ENCODE results near the gene FBXO40. TPM values are rescaled to one million over a fixed set of nuclear protein-coding genes. Genes with fewer than 3 reads are reported as not detected.

FBXO40 gene
- total RNA-seq, 1 experiment from 2014 or later = not detected

DNA sequence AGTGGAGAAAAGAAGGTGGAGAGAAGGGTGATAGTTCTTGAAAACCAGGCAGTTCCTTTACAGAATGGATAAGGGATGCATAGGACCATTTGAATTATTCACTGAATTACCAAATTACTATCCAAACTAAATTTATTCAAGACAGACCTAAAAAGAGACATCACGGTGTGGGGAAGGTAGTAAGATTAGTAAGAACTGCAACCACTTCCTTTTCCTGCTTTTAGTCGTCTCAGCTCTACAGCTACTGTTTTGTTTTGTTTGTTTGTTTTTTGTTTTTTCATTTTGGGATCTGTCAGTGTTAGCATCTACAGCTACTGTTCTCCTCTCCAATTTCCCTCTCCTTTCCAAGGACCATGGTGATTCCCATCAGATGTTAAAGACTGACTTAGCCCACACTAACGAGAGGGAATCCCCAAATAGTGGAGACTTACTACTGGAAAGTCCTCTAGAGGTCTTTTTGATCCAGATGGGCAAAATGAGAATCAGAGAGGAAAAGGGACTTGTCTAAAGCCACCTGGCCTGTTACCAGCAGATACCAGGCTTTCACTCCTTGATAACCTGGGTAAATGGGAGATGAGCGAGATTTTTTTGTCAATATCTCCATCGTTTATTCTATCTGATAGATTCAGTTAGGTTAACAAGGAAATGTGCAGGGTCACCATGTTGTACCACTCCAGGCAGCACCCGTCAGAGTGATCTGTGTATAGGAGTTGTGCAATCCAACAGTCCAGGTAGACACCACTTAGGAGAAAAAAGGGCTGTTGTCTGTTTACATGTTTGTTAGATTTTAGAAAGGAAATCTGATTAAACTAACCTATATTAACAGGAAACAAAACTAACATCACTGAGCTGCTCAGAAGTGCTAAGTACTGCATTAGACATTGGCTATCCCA, 61.6 kb downstream of the FBXO40 start:
- CTCF ChIA-PET = no interaction called here
- TF ChIP-seq, protein P1, sequence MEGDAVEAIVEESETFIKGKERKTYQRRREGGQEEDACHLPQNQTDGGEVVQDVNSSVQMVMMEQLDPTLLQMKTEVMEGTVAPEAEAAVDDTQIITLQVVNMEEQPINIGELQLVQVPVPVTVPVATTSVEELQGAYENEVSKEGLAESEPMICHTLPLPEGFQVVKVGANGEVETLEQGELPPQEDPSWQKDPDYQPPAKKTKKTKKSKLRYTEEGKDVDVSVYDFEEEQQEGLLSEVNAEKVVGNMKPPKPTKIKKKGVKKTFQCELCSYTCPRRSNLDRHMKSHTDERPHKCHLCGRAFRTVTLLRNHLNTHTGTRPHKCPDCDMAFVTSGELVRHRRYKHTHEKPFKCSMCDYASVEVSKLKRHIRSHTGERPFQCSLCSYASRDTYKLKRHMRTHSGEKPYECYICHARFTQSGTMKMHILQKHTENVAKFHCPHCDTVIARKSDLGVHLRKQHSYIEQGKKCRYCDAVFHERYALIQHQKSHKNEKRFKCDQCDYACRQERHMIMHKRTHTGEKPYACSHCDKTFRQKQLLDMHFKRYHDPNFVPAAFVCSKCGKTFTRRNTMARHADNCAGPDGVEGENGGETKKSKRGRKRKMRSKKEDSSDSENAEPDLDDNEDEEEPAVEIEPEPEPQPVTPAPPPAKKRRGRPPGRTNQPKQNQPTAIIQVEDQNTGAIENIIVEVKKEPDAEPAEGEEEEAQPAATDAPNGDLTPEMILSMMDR (conservative IDR thresholded peaks at IDR 0.05) = no peak
- no peak for TF ChIP-seq EZH2 (IDR thresholded peaks at IDR 0.05; ENCODE audit: low read depth)
- Histone ChIP-seq H3K27me3 (ENCODE audit: insufficient read depth, low read depth) (no peaks in the 10 kb centered on the region), H3F3A (ENCODE audit: insufficient read depth, low read depth) (no peaks in the 10 kb centered on the region), H3K9me2 (ENCODE audit: insufficient read depth) (no peaks in the 10 kb centered on the region), H4K20me1 (ENCODE audit: insufficient read depth) (no peaks in the 10 kb centered on the region), H3K4me3 (no peak overlapping the region), H3K9me3 (ENCODE audit: insufficient read depth, low read depth) (no peaks in the 10 kb centered on the region), H3K27ac (no peak overlapping the region), H2AFZ (no peak overlapping the region), H3K36me3 (ENCODE audit: low read depth) (no peaks in the 10 kb centered on the region), H3K79me2 (ENCODE audit: low read depth) (no peaks in the 10 kb centered on the region), H3K4me1 (replicated peaks; ENCODE audit: insufficient read depth) (peaks cover 16% of the 10 kb centered on the region), H3K4me2 (no peak overlapping the region)
- BruUV-seq (replicated peaks) = no TSS peak
- POLR2A ChIA-PET (ENCODE audit: unreplicated experiment) = no interaction called here
- intact Hi-C loops (cut with micrococcal nuclease; ENCODE audit: unreplicated experiment) = no loop called here
- DNase-seq = no peak

DNA sequence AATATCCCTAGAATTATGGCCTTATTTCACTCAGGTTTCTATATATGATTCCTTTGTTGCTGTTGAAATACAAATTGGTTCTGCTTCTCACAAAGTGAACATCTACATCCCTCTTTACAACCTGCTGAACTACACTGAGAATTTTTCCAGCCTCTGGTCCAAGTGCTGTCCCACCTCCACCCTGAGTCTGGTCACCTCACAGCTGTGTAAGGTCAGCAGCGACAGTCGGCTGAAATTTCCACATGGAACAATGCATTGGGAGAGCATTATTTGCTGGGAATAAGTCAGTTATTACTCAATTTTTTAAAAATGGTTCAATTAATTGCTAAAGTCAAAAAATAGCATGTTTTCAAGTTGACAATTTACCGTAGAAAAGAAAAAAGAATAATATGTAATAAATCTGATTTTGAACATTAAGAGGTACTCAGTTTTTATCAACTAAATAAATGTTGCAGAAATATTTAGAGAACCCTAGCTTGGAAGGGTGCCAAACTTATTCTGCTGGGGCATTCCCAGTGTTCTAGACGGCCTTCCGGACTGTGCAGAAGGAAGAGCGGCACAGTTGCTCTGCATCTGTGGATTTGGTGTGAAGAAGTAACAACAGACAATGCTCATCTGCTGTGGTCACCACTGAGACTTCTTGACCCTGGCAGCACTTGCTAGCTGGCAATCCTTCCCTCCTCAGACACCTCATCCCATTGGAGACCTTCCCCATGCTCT, 65.7 kb downstream of the FBXO40 start:
- ChIA-PET CTCF (no interaction called here), POLR2A (ENCODE audit: unreplicated experiment) (no interaction called here)
- no peak overlapping the region for H3K27ac ChIP-seq
- H3K27me3 ChIP-seq (ENCODE audit: insufficient read depth, low read depth) = no peaks in the 10 kb centered on the region
- H4K20me1 ChIP-seq (ENCODE audit: insufficient read depth) = no peaks in the 10 kb centered on the region
- H3K9me3 ChIP-seq (ENCODE audit: insufficient read depth, low read depth) = no peaks in the 10 kb centered on the region
- no peak for DNase-seq
- no peaks in the 10 kb centered on the region for H3F3A ChIP-seq (ENCODE audit: insufficient read depth, low read depth)
- no peak for TF ChIP-seq EZH2 (IDR thresholded peaks at IDR 0.05; ENCODE audit: low read depth)
- TF ChIP-seq, protein P1 (conservative IDR thresholded peaks at IDR 0.05) = no peak
- H3K79me2 ChIP-seq (ENCODE audit: low read depth) = no peaks in the 10 kb centered on the region
- no peaks in the 10 kb centered on the region for H3K4me1 ChIP-seq (replicated peaks; ENCODE audit: insufficient read depth)
- H3K4me2 ChIP-seq = no peak overlapping the region
- no peaks in the 10 kb centered on the region for H3K9me2 ChIP-seq (ENCODE audit: insufficient read depth)
- no peak overlapping the region for H2AFZ ChIP-seq
- no TSS peak for BruUV-seq (replicated peaks)
- H3K4me3 ChIP-seq = no peak overlapping the region
- H3K36me3 ChIP-seq (ENCODE audit: low read depth) = no peaks in the 10 kb centered on the region
- intact Hi-C loops (cut with micrococcal nuclease; ENCODE audit: unreplicated experiment) = no loop called here

DNA sequence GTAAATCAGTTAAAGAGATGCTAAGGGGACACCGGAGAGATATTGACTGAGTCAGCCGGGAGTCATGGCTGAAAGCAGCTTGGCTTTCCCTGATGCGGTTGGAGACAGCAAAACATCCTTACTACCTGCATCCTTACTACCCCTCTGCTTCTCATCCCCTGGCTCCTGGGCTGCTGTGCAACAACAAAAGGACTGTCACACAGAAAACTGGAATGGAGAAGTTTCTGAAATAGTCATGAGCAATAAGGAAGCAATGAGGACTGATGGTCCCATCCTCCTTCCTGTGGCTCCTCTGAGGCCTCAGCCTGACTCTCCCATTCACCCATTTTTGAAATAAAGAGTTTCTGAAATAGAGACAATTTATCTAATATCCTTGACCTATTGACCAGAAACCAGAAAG, 66.4 kb downstream of the FBXO40 start:
- BruUV-seq (replicated peaks) = no TSS peak
- TF ChIP-seq EZH2 (IDR thresholded peaks at IDR 0.05; ENCODE audit: low read depth) = no peak
- TF ChIP-seq, protein P1 (conservative IDR thresholded peaks at IDR 0.05) = no peak
- Histone ChIP-seq H3K4me1 (replicated peaks; ENCODE audit: insufficient read depth) (no peaks in the 10 kb centered on the region), H3K9me2 (ENCODE audit: insufficient read depth) (no peaks in the 10 kb centered on the region), H3K36me3 (ENCODE audit: low read depth) (no peaks in the 10 kb centered on the region), H3K4me3 (no peak overlapping the region), H2AFZ (no peak overlapping the region), H3K27ac (no peak overlapping the region), H3K27me3 (ENCODE audit: insufficient read depth, low read depth) (no peaks in the 10 kb centered on the region), H4K20me1 (ENCODE audit: insufficient read depth) (no peaks in the 10 kb centered on the region), H3K9me3 (ENCODE audit: insufficient read depth, low read depth) (no peaks in the 10 kb centered on the region), H3K4me2 (no peak overlapping the region), H3K79me2 (ENCODE audit: low read depth) (no peaks in the 10 kb centered on the region), H3F3A (ENCODE audit: insufficient read depth, low read depth) (no peaks in the 10 kb centered on the region)
- DNase-seq = no peak
- intact Hi-C loops (cut with micrococcal nuclease; ENCODE audit: unreplicated experiment) = no loop called here
- POLR2A ChIA-PET (ENCODE audit: unreplicated experiment) = no interaction called here
- CTCF ChIA-PET = no interaction called here
